GM18870 (cell line): ENCODE measurements around the gene SLC22A9.

Source experiments
- ATAC-seq: cut with Tn5 transposase; IDR thresholded peaks from one replicate; pipeline ENCODE4 v1.9.1; 2021; ENCODE audit warnings: moderate library complexity; ENCODE audit not compliant: unreplicated experiment

Gene SLC22A9

GRCh38 chr11:63443714-63444113, 74.1 kb downstream of the SLC22A9 start:
- no peak for ATAC-seq

GRCh38 chr11:63444160-63444559, 74.6 kb downstream of the SLC22A9 start:
- no peak for ATAC-seq

- ATAC-seq = no peak
These were observed 75.5 kb downstream of the SLC22A9 start for GRCh38 chr11:63445118-63445517.

- no peak for ATAC-seq
These were observed 76.1 kb downstream of the SLC22A9 start for GRCh38 chr11:63445720-63446119.

- ATAC-seq = no peak
These were observed 79.1 kb downstream of the SLC22A9 start for GRCh38 chr11:63448646-63449045.

- ATAC-seq = no peak
These were observed 90.0 kb downstream of the SLC22A9 start for GRCh38 chr11:63459586-63459985.
